GM13977 (cell line): ENCODE results near the gene PLCB1.

ENCODE experiments used
- DNase-seq: peaks from one replicate; pipeline ENCODE4 v3.0.0; 2012; ENCODE audit warnings: low spot score
- CTCF ChIP-seq: IDR thresholded peaks from 2 replicates; pipeline ENCODE4 v1.5.1; 2012; ENCODE audit warnings: mild to moderate bottlenecking, control low read depth; ENCODE audit not compliant: insufficient read depth; ENCODE audit errors: extremely low read depth, missing control alignments
- in situ Hi-C: fragments of 300-500 bp; cut with MboI; formaldehyde crosslinking; loops from one replicate; pipeline ENCODE4 v1.12.0; 2022; ENCODE audit warnings: low sequenced_read_pairs, low pct_unique_long_range_greater_than_20kb, mixed read lengths, inconsistent platforms; ENCODE audit not compliant: unreplicated experiment

Gene PLCB1

GRCh38 chr20:8357703-8358102 is 225.6 kb downstream of the PLCB1 start:
- in situ Hi-C loops, result no loop called here
- no peak for TF ChIP-seq CTCF
- DNase-seq, result no peak

GRCh38 chr20:8360035-8360434 is 228.0 kb downstream of the PLCB1 start:
- no peak for DNase-seq
- in situ Hi-C loops, result no loop called here
- no peak for TF ChIP-seq CTCF

- in situ Hi-C loops, result no loop called here
- no peak for DNase-seq
- no peak for TF ChIP-seq CTCF
Observed at GRCh38 chr20:8361006-8361652, 229.1 kb downstream of the PLCB1 start.

GRCh38 chr20:8361779-8362178 is 229.7 kb downstream of the PLCB1 start:
- in situ Hi-C loops, result no loop called here
- DNase-seq, result no peak
- TF ChIP-seq CTCF, result no peak

GRCh38 chr20:8362457-8362856 is 230.4 kb downstream of the PLCB1 start:
- DNase-seq, result no peak
- no peak for TF ChIP-seq CTCF
- in situ Hi-C loops, result no loop called here

- no peak for TF ChIP-seq CTCF
- no peak for DNase-seq
- in situ Hi-C loops, result no loop called here
Observed at GRCh38 chr20:8363970-8364733, 232.1 kb downstream of the PLCB1 start.
